Activated CD8-positive, alpha-beta T cell treated with anti-CD3 and anti-CD28 coated beads for 36 hours (primary cell): Measurements from ENCODE around the gene CCDC40. TPM values are rescaled to one million over a fixed set of nuclear protein-coding genes. Genes with fewer than 3 reads are reported as not detected.
A peak's percentile ranks its signal among the peaks of the same experiment; 100 is the strongest.

Experiments used
- ATAC-seq: fragments of 200-7000 bp; cut with Tn5 transposase; one replicate; pipeline ENCODE4 v1.10.0; 2021; ENCODE audit warnings: mild to moderate bottlenecking, moderate library complexity
- CTCF ChIA-PET: fragments of 350-600 bp; sonication (Branson Sonifier 250); formaldehyde crosslinking; loops from one replicate; lab custom pipeline; 2021; ENCODE audit warnings: antibody characterized with exemption; lab: Charles Lee
- POLR2A ChIA-PET: fragments of 350-600 bp; sonication (Branson Sonifier 250); formaldehyde crosslinking; loops from one replicate; lab custom pipeline; 2021; ENCODE audit warnings: antibody characterized with exemption; lab: Charles Lee
- DNase-seq: peaks from one replicate; pipeline ENCODE4 v3.0.0-alpha.2; 2020
- H3K27ac Mint-ChIP-seq: one replicate; pipeline ENCODE4 v1.8.0; 2021; ENCODE audit warnings: mild to moderate bottlenecking, mixed read lengths
- H3K27me3 Mint-ChIP-seq: one replicate; pipeline ENCODE4 v1.8.0; 2021; ENCODE audit warnings: mixed read lengths
- H3K36me3 Mint-ChIP-seq: one replicate; pipeline ENCODE4 v1.8.0; 2021; ENCODE audit warnings: low read depth, mixed read lengths
- H3K4me1 Mint-ChIP-seq: one replicate; pipeline ENCODE4 v1.8.0; 2021; ENCODE audit warnings: low read depth, mixed read lengths
- H3K4me3 Mint-ChIP-seq: one replicate; pipeline ENCODE4 v1.8.0; 2021; ENCODE audit warnings: mild to moderate bottlenecking, moderate library complexity, mixed read lengths
- H3K9me3 Mint-ChIP-seq: one replicate; pipeline ENCODE4 v1.8.0; 2021; ENCODE audit warnings: mixed read lengths
- CTCF ChIP-seq: fragments of 200-600 bp; IDR thresholded peaks from one replicate; pipeline ENCODE4 v1.8.0; 2022; ENCODE audit warnings: antibody characterized with exemption, mild to moderate bottlenecking
- intact Hi-C: fragments of 100-400 bp; cut with micrococcal nuclease; formaldehyde crosslinking; loops from one replicate; pipeline ENCODE4 v1.10.0; 2022
- total RNA-seq, 2 experiments: library from RNA; stranded (reverse); gene quantifications; one replicate each; pipeline ENCODE4 v1.2.3, GENCODE V29; 2021

Gene CCDC40
- total RNA-seq, 2 experiments from 2014 or later, result 0.54 to 0.79 TPM

- DNase-seq, result no peak
- intact Hi-C loops, result no loop called here
- Mint-ChIP-seq H3K27me3 (no peaks in the 10 kb centered on the region), H3K27ac (no peak overlapping the region), H3K4me1 (no peaks in the 10 kb centered on the region), H3K36me3 (no peaks in the 10 kb centered on the region), H3K9me3 (no peaks in the 10 kb centered on the region), H3K4me3 (no peak overlapping the region)
- no peak for TF ChIP-seq CTCF
- ChIA-PET CTCF (interaction anchor here (1.5 kb wide), 1 partner anchor 10 kb away, joined by 6 read pairs; no protein-coding TSS in a partner anchor), POLR2A (no interaction called here)
- ATAC-seq, result no peak
Observed at GRCh38 chr17:80018917-80019651, 17.4 kb upstream of the CCDC40 start.

- Mint-ChIP-seq H3K4me3 (no peak overlapping the region), H3K36me3 (no peaks in the 10 kb centered on the region), H3K27me3 (no peaks in the 10 kb centered on the region), H3K4me1 (no peaks in the 10 kb centered on the region), H3K9me3 (no peaks in the 10 kb centered on the region), H3K27ac (no peak overlapping the region)
- no peak for TF ChIP-seq CTCF
- ChIA-PET POLR2A (no interaction called here), CTCF (interaction anchor here (1.4 to 3.3 kb wide), 2 partner anchors 13 to 15 kb away, joined by 5 to 13 read pairs; no protein-coding TSS in a partner anchor)
- ATAC-seq (no peak), DNase-seq (no peak)
- intact Hi-C loops, result no loop called here
Observed at GRCh38 chr17:80021600-80021999, 14.8 kb upstream of the CCDC40 start.

GRCh38 chr17:80023481-80024205 lies 12.8 kb upstream of the CCDC40 start:
- H3K36me3 Mint-ChIP-seq, result no peaks in the 10 kb centered on the region
- intact Hi-C loops, result no loop called here
- no peaks in the 10 kb centered on the region for H3K27me3 Mint-ChIP-seq
- no peak overlapping the region for H3K27ac Mint-ChIP-seq
- H3K4me3 Mint-ChIP-seq, result no peak overlapping the region
- H3K4me1 Mint-ChIP-seq, result no peaks in the 10 kb centered on the region
- ATAC-seq (no peak), DNase-seq (no peak)
- ChIA-PET CTCF (no interaction called here), POLR2A (no interaction called here)
- no peaks in the 10 kb centered on the region for H3K9me3 Mint-ChIP-seq
- no peak for TF ChIP-seq CTCF

- no peak overlapping the region for H3K4me3 Mint-ChIP-seq
Observed at GRCh38 chr17:80024206-80024972, 12.1 kb upstream of the CCDC40 start.

More at GRCh38 chr17:80024206-80024972, 12.1 kb upstream of the CCDC40 start:
- no peak for DNase-seq
- no peaks in the 10 kb centered on the region for H3K27me3 Mint-ChIP-seq
- intact Hi-C loops, result no loop called here
- ChIA-PET POLR2A (no interaction called here), CTCF (no interaction called here)
- H3K4me1 Mint-ChIP-seq, result no peaks in the 10 kb centered on the region
- no peak overlapping the region for H3K27ac Mint-ChIP-seq
- ATAC-seq, result peak; percentile 10
- H3K36me3 Mint-ChIP-seq, result no peaks in the 10 kb centered on the region
- no peak for TF ChIP-seq CTCF
- H3K9me3 Mint-ChIP-seq, result no peaks in the 10 kb centered on the region
